OCI-LY1 (cell line): ENCODE measurements around the gene ATF6B.
"Not testable (repeated sequence)": the region's sequence is repeated elsewhere in the genome, so short reads cannot be mapped to it uniquely, and the experiment has no call there.

Source experiments
- H2AFZ ChIP-seq: fragments of 200-600 bp; sonication (generic), shearing (Covaris generic); 2 replicates; pipeline ENCODE4 v1.6.0; 2014; ENCODE audit warnings: antibody characterized with exemption, mild to moderate bottlenecking, low read length
- H3F3A ChIP-seq: fragments of 200-600 bp; sonication (generic), shearing (Covaris generic); 2 replicates; pipeline ENCODE4 v1.6.0; 2014; ENCODE audit warnings: mild to moderate bottlenecking, antibody characterized with exemption, low read length, moderate library complexity; ENCODE audit not compliant: insufficient read depth
- H3K27ac ChIP-seq: fragments of 200-600 bp; sonication (generic); 2 replicates; pipeline ENCODE4 v1.5.1; 2014; ENCODE audit warnings: low read length, mixed run types, mild to moderate bottlenecking, low read depth; ENCODE audit not compliant: poor library complexity, severe bottlenecking
- H3K27me3 ChIP-seq: fragments of 200-600 bp; sonication (generic); 2 replicates; pipeline ENCODE4 v1.6.0; 2014; ENCODE audit warnings: antibody characterized with exemption, mild to moderate bottlenecking, low read length, moderate library complexity; ENCODE audit not compliant: insufficient read depth
- H3K36me3 ChIP-seq: fragments of 200-600 bp; sonication (generic); 2 replicates; pipeline ENCODE4 v1.6.1; 2014; ENCODE audit warnings: mild to moderate bottlenecking, antibody characterized with exemption, low read length, moderate library complexity, mixed read lengths; ENCODE audit not compliant: insufficient read depth
- H3K4me1 ChIP-seq: fragments of 200-600 bp; sonication (generic); 2 replicates; pipeline ENCODE4 v1.5.1; 2014; ENCODE audit warnings: mild to moderate bottlenecking, low read length, moderate library complexity; ENCODE audit not compliant: insufficient read depth, severe bottlenecking
- H3K4me2 ChIP-seq: fragments of 200-600 bp; sonication (generic), shearing (Covaris generic); 2 replicates; pipeline ENCODE4 v1.6.1; 2014; ENCODE audit warnings: low read length
- H3K4me3 ChIP-seq: fragments of 200-600 bp; sonication (generic); 2 replicates; pipeline ENCODE4 v1.5.1; 2014; ENCODE audit warnings: low read length, low read depth, mild to moderate bottlenecking, mixed read lengths; ENCODE audit not compliant: poor library complexity, severe bottlenecking
- H3K79me2 ChIP-seq: fragments of 200-600 bp; shearing (Covaris generic); 2 replicates; pipeline ENCODE4 v1.6.1; 2016; ENCODE audit warnings: mixed run types, low read length, mixed read lengths; ENCODE audit not compliant: insufficient read depth
- H3K9ac ChIP-seq: fragments of 200-600 bp; sonication (generic), shearing (Covaris generic); 2 replicates; pipeline ENCODE4 v1.6.1; 2014; ENCODE audit warnings: mild to moderate bottlenecking, low read length, mixed read lengths
- H3K9me2 ChIP-seq: fragments of 200-600 bp; sonication (generic), shearing (Covaris generic); 2 replicates; pipeline ENCODE4 v1.6.1; 2014; ENCODE audit warnings: low read depth, mild to moderate bottlenecking, low read length, mixed read lengths
- H3K9me3 ChIP-seq: fragments of 200-600 bp; shearing (Covaris generic); 2 replicates; pipeline ENCODE4 v1.6.1; 2014; ENCODE audit warnings: low read length, mixed read lengths
- H4K20me1 ChIP-seq: fragments of 200-600 bp; sonication (generic), shearing (Covaris generic); 2 replicates; pipeline ENCODE4 v1.6.0; 2016; ENCODE audit warnings: mild to moderate bottlenecking, low read length; ENCODE audit not compliant: insufficient read depth
- EZH2 ChIP-seq: fragments of 200-600 bp; sonication (generic), shearing (Covaris generic); IDR thresholded peaks from 2 replicates; pipeline ENCODE4 v1.8.0; 2017; ENCODE audit warnings: borderline replicate concordance, mixed run types, mild to moderate bottlenecking, antibody characterized with exemption, low read length, moderate library complexity, mixed read lengths
- TF ChIP-seq, protein P1 (sequence below): fragments of 200-600 bp; sonication (generic), shearing (Covaris generic); IDR thresholded peaks from 2 replicates; pipeline ENCODE4 v1.5.1; 2017; ENCODE audit warnings: mild to moderate bottlenecking, antibody characterized with exemption, low read length, moderate library complexity, mixed read lengths

The ATF6B gene

DNA sequence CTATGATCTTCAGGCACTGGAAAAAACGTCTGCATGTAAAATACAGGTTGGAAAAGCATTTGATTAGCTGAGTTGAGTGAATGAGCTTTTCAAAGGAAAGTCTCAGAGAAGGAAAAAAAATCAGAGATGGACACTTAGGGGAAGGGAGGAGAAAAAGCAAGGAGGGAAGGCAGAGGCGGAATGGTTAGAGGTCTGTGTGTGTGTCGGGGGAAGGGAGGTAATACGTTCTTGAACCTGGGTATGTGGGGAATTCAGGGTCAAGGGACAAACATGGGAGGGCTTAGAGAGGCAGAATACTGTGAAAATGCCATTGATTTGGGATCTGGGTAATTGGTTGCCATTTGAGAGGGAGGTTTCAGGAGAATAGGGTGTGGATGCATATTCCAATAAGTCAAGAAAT, 18.6 kb upstream of the ATF6B start:
- Histone ChIP-seq H3K27me3 (no peaks in the 10 kb centered on the region; the same call in 1 of the 2 replicates), H3K4me3 (no peak overlapping the region), H3K79me2 (no peaks in the 10 kb centered on the region), H3K9me3 (no peaks in the 10 kb centered on the region), H2AFZ (no peak overlapping the region), H3K27ac (no peak overlapping the region), H3K36me3 (no peaks in the 10 kb centered on the region), H3K4me1 (no peaks in the 10 kb centered on the region), H3K9ac (no peak overlapping the region), H3F3A (no peaks in the 10 kb centered on the region), H3K9me2 (no peaks in the 10 kb centered on the region), H4K20me1 (no peaks in the 10 kb centered on the region), H3K4me2 (no peak overlapping the region)
- no peak for TF ChIP-seq EZH2
- TF ChIP-seq, protein P1, sequence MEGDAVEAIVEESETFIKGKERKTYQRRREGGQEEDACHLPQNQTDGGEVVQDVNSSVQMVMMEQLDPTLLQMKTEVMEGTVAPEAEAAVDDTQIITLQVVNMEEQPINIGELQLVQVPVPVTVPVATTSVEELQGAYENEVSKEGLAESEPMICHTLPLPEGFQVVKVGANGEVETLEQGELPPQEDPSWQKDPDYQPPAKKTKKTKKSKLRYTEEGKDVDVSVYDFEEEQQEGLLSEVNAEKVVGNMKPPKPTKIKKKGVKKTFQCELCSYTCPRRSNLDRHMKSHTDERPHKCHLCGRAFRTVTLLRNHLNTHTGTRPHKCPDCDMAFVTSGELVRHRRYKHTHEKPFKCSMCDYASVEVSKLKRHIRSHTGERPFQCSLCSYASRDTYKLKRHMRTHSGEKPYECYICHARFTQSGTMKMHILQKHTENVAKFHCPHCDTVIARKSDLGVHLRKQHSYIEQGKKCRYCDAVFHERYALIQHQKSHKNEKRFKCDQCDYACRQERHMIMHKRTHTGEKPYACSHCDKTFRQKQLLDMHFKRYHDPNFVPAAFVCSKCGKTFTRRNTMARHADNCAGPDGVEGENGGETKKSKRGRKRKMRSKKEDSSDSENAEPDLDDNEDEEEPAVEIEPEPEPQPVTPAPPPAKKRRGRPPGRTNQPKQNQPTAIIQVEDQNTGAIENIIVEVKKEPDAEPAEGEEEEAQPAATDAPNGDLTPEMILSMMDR = no peak

DNA sequence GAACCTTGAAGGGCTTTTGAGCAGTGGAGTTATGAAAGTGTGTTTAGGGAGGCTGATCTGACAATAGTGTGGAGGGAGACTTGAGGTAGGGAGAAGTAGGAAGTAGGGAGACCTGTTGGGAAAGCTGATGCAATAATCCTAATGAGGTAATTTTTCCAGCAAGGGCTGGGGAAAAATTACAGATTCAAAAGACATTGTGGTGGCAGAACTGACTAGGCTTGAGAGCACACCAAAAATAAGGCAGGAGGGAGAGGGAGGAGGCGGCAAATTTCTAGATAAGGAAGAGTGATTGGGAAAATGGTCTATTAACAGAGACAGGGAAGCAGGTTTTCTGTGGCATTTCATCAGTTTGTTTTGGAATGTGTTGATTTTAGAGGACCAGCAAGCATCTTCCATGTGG, 18.2 kb upstream of the ATF6B start:
- H3K4me1 ChIP-seq = no peaks in the 10 kb centered on the region
- no peaks in the 10 kb centered on the region for H3K36me3 ChIP-seq
- no peaks in the 10 kb centered on the region for H3K79me2 ChIP-seq
- H3K27me3 ChIP-seq = no peaks in the 10 kb centered on the region; the same call in 1 of the 2 replicates
- no peaks in the 10 kb centered on the region for H3K9me2 ChIP-seq
- H3F3A ChIP-seq = no peaks in the 10 kb centered on the region
- H3K9me3 ChIP-seq = no peaks in the 10 kb centered on the region
- no peaks in the 10 kb centered on the region for H4K20me1 ChIP-seq
- H3K4me3 ChIP-seq = no peak overlapping the region
- no peak overlapping the region for H3K4me2 ChIP-seq
- no peak overlapping the region for H3K9ac ChIP-seq
- no peak overlapping the region for H3K27ac ChIP-seq
- H2AFZ ChIP-seq = no peak overlapping the region
- TF ChIP-seq, protein P1 = no peak
- TF ChIP-seq EZH2 = no peak

DNA sequence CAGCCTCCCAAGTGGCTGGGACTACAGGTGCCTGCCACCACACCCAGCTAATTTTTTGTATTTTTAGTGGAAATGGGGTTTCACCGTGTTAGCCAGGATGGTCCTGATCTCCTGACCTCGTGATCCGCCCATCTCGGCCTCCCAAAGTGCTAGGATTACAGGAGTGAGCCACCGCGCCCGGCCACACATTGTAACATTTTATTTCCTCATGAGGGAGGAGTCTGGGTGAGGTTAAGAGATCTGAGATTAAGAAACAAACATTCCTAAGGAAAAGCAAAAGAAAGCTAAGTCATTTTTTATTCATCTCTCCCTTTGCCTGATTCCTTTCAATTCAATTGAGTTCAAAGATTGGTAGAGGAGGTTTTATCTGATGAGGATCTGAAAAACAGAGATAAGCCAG, 16.2 kb upstream of the ATF6B start:
- H3K4me3 ChIP-seq, H3K4me2 ChIP-seq, H3K9me3 ChIP-seq, H3K9me2 ChIP-seq, H3F3A ChIP-seq, H3K27me3 ChIP-seq, H3K9ac ChIP-seq, H3K4me1 ChIP-seq, H3K79me2 ChIP-seq, H3K27ac ChIP-seq, H3K36me3 ChIP-seq, H2AFZ ChIP-seq, H4K20me1 ChIP-seq: not testable (repeated sequence)

DNA sequence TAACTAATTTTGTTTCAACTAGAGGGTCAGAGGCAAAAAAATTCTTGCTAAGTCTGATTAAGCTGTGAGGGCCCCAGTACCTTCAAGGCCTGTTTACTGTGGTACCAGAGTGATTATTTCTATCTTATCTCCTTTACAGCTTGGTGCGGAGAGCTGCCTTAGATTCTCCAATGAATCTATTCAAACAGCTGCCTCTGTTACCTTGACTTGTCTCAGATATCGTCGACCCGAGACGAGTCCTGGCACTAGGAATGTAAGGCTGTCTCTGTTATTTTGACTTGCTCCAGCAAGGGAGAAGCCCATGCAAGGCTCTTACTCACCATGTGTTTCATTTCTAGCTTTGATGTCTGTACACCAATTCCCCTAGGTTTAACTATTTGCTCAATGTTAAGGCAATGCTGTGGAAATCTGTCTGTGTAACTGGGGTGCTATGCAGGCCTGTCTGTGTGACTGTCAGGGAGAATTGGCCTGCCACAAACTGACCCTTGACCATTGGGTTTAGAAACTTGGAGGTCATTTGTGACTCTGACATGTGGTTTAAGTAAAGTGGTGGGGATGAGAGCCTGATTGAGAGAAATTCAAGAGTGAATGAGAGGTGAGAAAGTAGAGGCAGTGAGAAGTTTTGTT, 12.5 kb upstream of the ATF6B start:
- Histone ChIP-seq H3K27ac (no peak overlapping the region), H2AFZ (no peak overlapping the region), H3F3A (no peaks in the 10 kb centered on the region), H3K4me1 (no peaks in the 10 kb centered on the region), H3K4me2 (no peak overlapping the region), H3K9ac (no peak overlapping the region), H3K4me3 (no peak overlapping the region), H3K36me3 (no peaks in the 10 kb centered on the region), H4K20me1 (no peaks in the 10 kb centered on the region), H3K79me2 (no peaks in the 10 kb centered on the region), H3K9me2 (no peaks in the 10 kb centered on the region), H3K27me3 (no peaks in the 10 kb centered on the region), H3K9me3 (no peaks in the 10 kb centered on the region)
- no peak for TF ChIP-seq EZH2
- TF ChIP-seq, protein P1 = no peak
